Measurements from ENCODE around the gene DLGAP1.
"Not testable (repeated sequence)": the region's sequence is repeated elsewhere in the genome, so short reads cannot be mapped to it uniquely, and the experiment has no call there.

The DLGAP1 gene

GRCh38 chr18:4299395-4299794 is 155.7 kb downstream of the DLGAP1 start:
- no peaks in the 10 kb centered on the region for H3K27me3 ChIP-seq (ENCODE audit: control insufficient read depth in 1 of 2, insufficient read depth in 2 of 2, low read length in 2 of 2)

GRCh38 chr18:4293337-4293736 is 161.8 kb downstream of the DLGAP1 start:
- no peaks in the 10 kb centered on the region for H3K4me1 ChIP-seq (ENCODE audit: control insufficient read depth in 1 of 2, insufficient read depth in 2 of 2, low read length in 2 of 2)
- no peak overlapping the region for H3K4me3 ChIP-seq (ENCODE audit: low read depth in 1 of 2, low read length in 2 of 2)

More at GRCh38 chr18:4299395-4299794, 155.7 kb downstream of the DLGAP1 start:
- no peak overlapping the region for H3K27ac ChIP-seq (ENCODE audit: low read depth, low read length)
- no peak overlapping the region for H3K9ac ChIP-seq (ENCODE audit: low read depth in 1 of 2, low read length in 2 of 2)
- no peaks in the 10 kb centered on the region for H3K36me3 ChIP-seq (ENCODE audit: control insufficient read depth in 1 of 2, insufficient read depth in 2 of 2, low read length in 2 of 2)
- H3K4me3 ChIP-seq (ENCODE audit: low read depth in 1 of 2, low read length in 2 of 2) = no peak overlapping the region
- H3K4me1 ChIP-seq (ENCODE audit: control insufficient read depth in 1 of 2, insufficient read depth in 2 of 2, low read length in 2 of 2) = no peaks in the 10 kb centered on the region
- no peaks in the 10 kb centered on the region for H3K9me3 ChIP-seq (ENCODE audit: control insufficient read depth in 1 of 2, low read length in 2 of 2)

GRCh38 chr18:4292696-4293095 is 162.4 kb downstream of the DLGAP1 start:
- no peaks in the 10 kb centered on the region for H3K27me3 ChIP-seq (ENCODE audit: control insufficient read depth in 1 of 2, insufficient read depth in 2 of 2, low read length in 2 of 2)
- H3K9me3 ChIP-seq (ENCODE audit: control insufficient read depth in 1 of 2, low read length in 2 of 2) = no peaks in the 10 kb centered on the region
- H3K27ac ChIP-seq (ENCODE audit: low read depth, low read length) = no peak overlapping the region
- H3K9ac ChIP-seq (ENCODE audit: low read depth in 1 of 2, low read length in 2 of 2) = no peak overlapping the region
- no peaks in the 10 kb centered on the region for H3K36me3 ChIP-seq (ENCODE audit: control insufficient read depth in 1 of 2, insufficient read depth in 2 of 2, low read length in 2 of 2)
- no peak overlapping the region for H3K4me3 ChIP-seq (ENCODE audit: low read depth in 1 of 2, low read length in 2 of 2)
- H3K4me1 ChIP-seq (ENCODE audit: control insufficient read depth in 1 of 2, insufficient read depth in 2 of 2, low read length in 2 of 2) = no peaks in the 10 kb centered on the region

More at GRCh38 chr18:4293337-4293736, 161.8 kb downstream of the DLGAP1 start:
- Histone ChIP-seq H3K27me3 (ENCODE audit: control insufficient read depth in 1 of 2, insufficient read depth in 2 of 2, low read length in 2 of 2) (no peaks in the 10 kb centered on the region), H3K9me3 (ENCODE audit: control insufficient read depth in 1 of 2, low read length in 2 of 2) (no peaks in the 10 kb centered on the region), H3K27ac (ENCODE audit: low read depth, low read length) (no peak overlapping the region), H3K9ac (ENCODE audit: low read depth in 1 of 2, low read length in 2 of 2) (no peak overlapping the region), H3K36me3 (ENCODE audit: control insufficient read depth in 1 of 2, insufficient read depth in 2 of 2, low read length in 2 of 2) (no peaks in the 10 kb centered on the region)

- not testable (repeated sequence) for H3K4me1 ChIP-seq (ENCODE audit: control insufficient read depth in 1 of 2, insufficient read depth in 2 of 2, low read length in 2 of 2); H3K4me3 ChIP-seq (ENCODE audit: low read depth in 1 of 2, low read length in 2 of 2); H3K9ac ChIP-seq (ENCODE audit: low read depth in 1 of 2, low read length in 2 of 2); H3K27me3 ChIP-seq (ENCODE audit: control insufficient read depth in 1 of 2, insufficient read depth in 2 of 2, low read length in 2 of 2); H3K9me3 ChIP-seq (ENCODE audit: control insufficient read depth in 1 of 2, low read length in 2 of 2); H3K27ac ChIP-seq (ENCODE audit: low read depth, low read length); H3K36me3 ChIP-seq (ENCODE audit: control insufficient read depth in 1 of 2, insufficient read depth in 2 of 2, low read length in 2 of 2)
These were observed 167.8 kb downstream of the DLGAP1 start for GRCh38 chr18:4287340-4287739.

- H3K9me3 ChIP-seq (ENCODE audit: control insufficient read depth in 1 of 2, low read length in 2 of 2) = no peaks in the 10 kb centered on the region
- no peaks in the 10 kb centered on the region for H3K4me1 ChIP-seq (ENCODE audit: control insufficient read depth in 1 of 2, insufficient read depth in 2 of 2, low read length in 2 of 2)
- no peak overlapping the region for H3K9ac ChIP-seq (ENCODE audit: low read depth in 1 of 2, low read length in 2 of 2)
- H3K27me3 ChIP-seq (ENCODE audit: control insufficient read depth in 1 of 2, insufficient read depth in 2 of 2, low read length in 2 of 2) = no peaks in the 10 kb centered on the region
- H3K27ac ChIP-seq (ENCODE audit: low read depth, low read length) = no peak overlapping the region
- no peak overlapping the region for H3K4me3 ChIP-seq (ENCODE audit: low read depth in 1 of 2, low read length in 2 of 2)
- H3K36me3 ChIP-seq (ENCODE audit: control insufficient read depth in 1 of 2, insufficient read depth in 2 of 2, low read length in 2 of 2) = no peaks in the 10 kb centered on the region
These were observed 168.9 kb downstream of the DLGAP1 start for GRCh38 chr18:4286256-4286655.

GRCh38 chr18:4285525-4285924 is 169.6 kb downstream of the DLGAP1 start:
- H3K9ac ChIP-seq (ENCODE audit: low read depth in 1 of 2, low read length in 2 of 2) = no peak overlapping the region
- no peak overlapping the region for H3K27ac ChIP-seq (ENCODE audit: low read depth, low read length)
- no peaks in the 10 kb centered on the region for H3K27me3 ChIP-seq (ENCODE audit: control insufficient read depth in 1 of 2, insufficient read depth in 2 of 2, low read length in 2 of 2)
- no peaks in the 10 kb centered on the region for H3K4me1 ChIP-seq (ENCODE audit: control insufficient read depth in 1 of 2, insufficient read depth in 2 of 2, low read length in 2 of 2)
- H3K4me3 ChIP-seq (ENCODE audit: low read depth in 1 of 2, low read length in 2 of 2) = no peak overlapping the region
- H3K36me3 ChIP-seq (ENCODE audit: control insufficient read depth in 1 of 2, insufficient read depth in 2 of 2, low read length in 2 of 2) = no peaks in the 10 kb centered on the region
- H3K9me3 ChIP-seq (ENCODE audit: control insufficient read depth in 1 of 2, low read length in 2 of 2) = no peaks in the 10 kb centered on the region

- H3K27ac ChIP-seq (ENCODE audit: low read depth, low read length) = no peak overlapping the region
- H3K9ac ChIP-seq (ENCODE audit: low read depth in 1 of 2, low read length in 2 of 2) = no peak overlapping the region
- H3K4me3 ChIP-seq (ENCODE audit: low read depth in 1 of 2, low read length in 2 of 2) = no peak overlapping the region
- no peaks in the 10 kb centered on the region for H3K27me3 ChIP-seq (ENCODE audit: control insufficient read depth in 1 of 2, insufficient read depth in 2 of 2, low read length in 2 of 2)
- no peaks in the 10 kb centered on the region for H3K36me3 ChIP-seq (ENCODE audit: control insufficient read depth in 1 of 2, insufficient read depth in 2 of 2, low read length in 2 of 2)
- no peaks in the 10 kb centered on the region for H3K9me3 ChIP-seq (ENCODE audit: control insufficient read depth in 1 of 2, low read length in 2 of 2)
- no peaks in the 10 kb centered on the region for H3K4me1 ChIP-seq (ENCODE audit: control insufficient read depth in 1 of 2, insufficient read depth in 2 of 2, low read length in 2 of 2)
These were observed 170.6 kb downstream of the DLGAP1 start for GRCh38 chr18:4284528-4284927.

- H3K27me3 ChIP-seq (ENCODE audit: control insufficient read depth in 1 of 2, insufficient read depth in 2 of 2, low read length in 2 of 2) = no peaks in the 10 kb centered on the region
- H3K9me3 ChIP-seq (ENCODE audit: control insufficient read depth in 1 of 2, low read length in 2 of 2) = no peaks in the 10 kb centered on the region
- no peak overlapping the region for H3K4me3 ChIP-seq (ENCODE audit: low read depth in 1 of 2, low read length in 2 of 2)
- H3K4me1 ChIP-seq (ENCODE audit: control insufficient read depth in 1 of 2, insufficient read depth in 2 of 2, low read length in 2 of 2) = no peaks in the 10 kb centered on the region
- no peaks in the 10 kb centered on the region for H3K36me3 ChIP-seq (ENCODE audit: control insufficient read depth in 1 of 2, insufficient read depth in 2 of 2, low read length in 2 of 2)
- H3K9ac ChIP-seq (ENCODE audit: low read depth in 1 of 2, low read length in 2 of 2) = no peak overlapping the region
- H3K27ac ChIP-seq (ENCODE audit: low read depth, low read length) = no peak overlapping the region
These were observed 171.3 kb downstream of the DLGAP1 start for GRCh38 chr18:4283746-4284291.

- H3K9me3 ChIP-seq (ENCODE audit: control insufficient read depth in 1 of 2, low read length in 2 of 2) = no peaks in the 10 kb centered on the region
- no peak overlapping the region for H3K27ac ChIP-seq (ENCODE audit: low read depth, low read length)
- H3K27me3 ChIP-seq (ENCODE audit: control insufficient read depth in 1 of 2, insufficient read depth in 2 of 2, low read length in 2 of 2) = no peaks in the 10 kb centered on the region
- no peak overlapping the region for H3K9ac ChIP-seq (ENCODE audit: low read depth in 1 of 2, low read length in 2 of 2)
- no peaks in the 10 kb centered on the region for H3K36me3 ChIP-seq (ENCODE audit: control insufficient read depth in 1 of 2, insufficient read depth in 2 of 2, low read length in 2 of 2)
- no peak overlapping the region for H3K4me3 ChIP-seq (ENCODE audit: low read depth in 1 of 2, low read length in 2 of 2)
- H3K4me1 ChIP-seq (ENCODE audit: control insufficient read depth in 1 of 2, insufficient read depth in 2 of 2, low read length in 2 of 2) = no peaks in the 10 kb centered on the region
These were observed 172.2 kb downstream of the DLGAP1 start for GRCh38 chr18:4282954-4283353.

GRCh38 chr18:4276953-4277585 is 178.0 kb downstream of the DLGAP1 start:
- no peaks in the 10 kb centered on the region for H3K9me3 ChIP-seq (ENCODE audit: control insufficient read depth in 1 of 2, low read length in 2 of 2)
- no peaks in the 10 kb centered on the region for H3K27me3 ChIP-seq (ENCODE audit: control insufficient read depth in 1 of 2, insufficient read depth in 2 of 2, low read length in 2 of 2)
- H3K4me3 ChIP-seq (ENCODE audit: low read depth in 1 of 2, low read length in 2 of 2) = no peak overlapping the region
- H3K9ac ChIP-seq (ENCODE audit: low read depth in 1 of 2, low read length in 2 of 2) = no peak overlapping the region
- H3K36me3 ChIP-seq (ENCODE audit: control insufficient read depth in 1 of 2, insufficient read depth in 2 of 2, low read length in 2 of 2) = no peaks in the 10 kb centered on the region
- no peaks in the 10 kb centered on the region for H3K4me1 ChIP-seq (ENCODE audit: control insufficient read depth in 1 of 2, insufficient read depth in 2 of 2, low read length in 2 of 2)
- H3K27ac ChIP-seq (ENCODE audit: low read depth, low read length) = no peak overlapping the region

Measured in duodenal mucosa (tissue), 2 donors.